NB4 (cell line): ENCODE data around the gene IQCN.

ENCODE experiments used
- POLR2A ChIP-seq: IDR thresholded peaks from 2 replicates; pipeline ENCODE4 v1.6.1; 2011; ENCODE audit warnings: mild to moderate bottlenecking; ENCODE audit not compliant: insufficient read length; ENCODE audit errors: extremely low read depth
- TF ChIP-seq, protein P1 (sequence below): IDR thresholded peaks from one replicate; pipeline ENCODE4 v1.5.1; 2012; ENCODE audit warnings: low read depth, low read length
- TF ChIP-seq, protein P2 (sequence below): IDR thresholded peaks from 2 replicates; pipeline ENCODE4 v1.6.1; 2011; ENCODE audit warnings: low read depth, low read length

DNA sequence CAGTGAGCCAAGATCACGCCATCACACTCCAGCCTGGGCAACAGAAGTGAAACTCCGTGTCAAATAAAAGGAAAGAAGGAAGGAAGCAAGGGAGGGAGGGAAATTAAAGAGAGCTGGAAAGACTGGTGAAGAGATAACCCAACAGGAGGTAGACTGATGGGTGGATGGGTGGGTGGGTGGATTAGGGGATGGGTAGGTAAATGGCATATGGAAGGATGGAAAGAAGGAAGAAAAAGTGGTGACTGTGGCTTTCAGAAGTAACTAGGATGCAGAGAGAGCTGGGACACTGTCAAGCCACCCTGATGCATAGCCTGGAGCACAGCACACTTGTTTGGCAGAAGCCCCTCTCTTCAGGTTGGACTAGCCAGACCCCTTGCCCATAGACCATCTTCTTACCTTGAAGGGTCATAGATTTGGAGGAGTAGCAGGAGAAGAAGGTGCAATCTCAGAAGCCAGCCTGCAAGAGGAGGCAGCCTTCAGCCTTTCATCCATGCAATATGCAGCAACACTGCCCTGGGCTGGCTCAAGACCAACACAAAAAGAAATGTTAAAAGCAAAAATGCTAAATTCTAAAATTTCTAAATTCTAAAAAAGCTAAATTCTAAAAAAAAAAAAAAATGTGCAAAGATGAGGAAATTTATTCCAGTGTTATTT lies 5.1 kb downstream of the IQCN start:
- TF ChIP-seq, protein P1, sequence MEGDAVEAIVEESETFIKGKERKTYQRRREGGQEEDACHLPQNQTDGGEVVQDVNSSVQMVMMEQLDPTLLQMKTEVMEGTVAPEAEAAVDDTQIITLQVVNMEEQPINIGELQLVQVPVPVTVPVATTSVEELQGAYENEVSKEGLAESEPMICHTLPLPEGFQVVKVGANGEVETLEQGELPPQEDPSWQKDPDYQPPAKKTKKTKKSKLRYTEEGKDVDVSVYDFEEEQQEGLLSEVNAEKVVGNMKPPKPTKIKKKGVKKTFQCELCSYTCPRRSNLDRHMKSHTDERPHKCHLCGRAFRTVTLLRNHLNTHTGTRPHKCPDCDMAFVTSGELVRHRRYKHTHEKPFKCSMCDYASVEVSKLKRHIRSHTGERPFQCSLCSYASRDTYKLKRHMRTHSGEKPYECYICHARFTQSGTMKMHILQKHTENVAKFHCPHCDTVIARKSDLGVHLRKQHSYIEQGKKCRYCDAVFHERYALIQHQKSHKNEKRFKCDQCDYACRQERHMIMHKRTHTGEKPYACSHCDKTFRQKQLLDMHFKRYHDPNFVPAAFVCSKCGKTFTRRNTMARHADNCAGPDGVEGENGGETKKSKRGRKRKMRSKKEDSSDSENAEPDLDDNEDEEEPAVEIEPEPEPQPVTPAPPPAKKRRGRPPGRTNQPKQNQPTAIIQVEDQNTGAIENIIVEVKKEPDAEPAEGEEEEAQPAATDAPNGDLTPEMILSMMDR = no peak
- TF ChIP-seq POLR2A = no peak
- TF ChIP-seq, protein P2, sequence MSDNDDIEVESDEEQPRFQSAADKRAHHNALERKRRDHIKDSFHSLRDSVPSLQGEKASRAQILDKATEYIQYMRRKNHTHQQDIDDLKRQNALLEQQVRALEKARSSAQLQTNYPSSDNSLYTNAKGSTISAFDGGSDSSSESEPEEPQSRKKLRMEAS = no peak
